Fibroblast of pulmonary artery (primary cell): ENCODE measurements around the gene RNF146.

Experiments
- DNase-seq: peaks from one replicate; pipeline ENCODE4 v3.0.0-alpha.2; 2010; ENCODE audit warnings: low read depth
- H3K4me3 ChIP-seq: replicated peaks from 2 replicates; pipeline ENCODE4 v1.5.1; 2011; ENCODE audit warnings: low read depth, mild to moderate bottlenecking, control low read depth, low read length, moderate library complexity
- CTCF ChIP-seq: IDR thresholded peaks from 2 replicates; pipeline ENCODE4 v1.5.1; 2011; ENCODE audit warnings: mild to moderate bottlenecking, control low read depth, low read length, inconsistent platforms; ENCODE audit errors: missing control alignments

The RNF146 gene

GRCh38 chr6:127282184-127282583, 15.5 kb downstream of the RNF146 start:
- H3K4me3 ChIP-seq: no peak overlapping the region
- no peak for TF ChIP-seq CTCF
- no peak for DNase-seq

GRCh38 chr6:127288705-127289104, 22.0 kb downstream of the RNF146 start:
- DNase-seq: no peak
- H3K4me3 ChIP-seq: no peak overlapping the region
- no peak for TF ChIP-seq CTCF

GRCh38 chr6:127289934-127290333, 23.3 kb downstream of the RNF146 start:
- DNase-seq: no peak
- no peak overlapping the region for H3K4me3 ChIP-seq
- no peak for TF ChIP-seq CTCF

GRCh38 chr6:127290391-127291265, 24.0 kb downstream of the RNF146 start:
- TF ChIP-seq CTCF: no peak
- DNase-seq: no peak
- no peak overlapping the region for H3K4me3 ChIP-seq

GRCh38 chr6:127291495-127291894, 24.8 kb downstream of the RNF146 start:
- TF ChIP-seq CTCF: no peak
- no peak for DNase-seq
- H3K4me3 ChIP-seq: no peak overlapping the region

GRCh38 chr6:127297502-127298070, 30.9 kb downstream of the RNF146 start:
- TF ChIP-seq CTCF: no peak
- no peak overlapping the region for H3K4me3 ChIP-seq
- no peak for DNase-seq
